ENCODE results near the gene SAMD4B. TPM values are rescaled to one million over a fixed set of nuclear protein-coding genes. Genes with fewer than 3 reads are reported as not detected.
A peak's percentile ranks its signal among the peaks of the same experiment; 100 is the strongest.

SAMD4B gene
- total and polyA plus RNA-seq, 2 experiments from 2014 or later: 54.8 to 61.0 TPM

GRCh38 chr19:39413911-39414608 is 71.8 kb downstream of the SAMD4B start:
- 16% methylated on average over 18 of the region's 18 CpGs for WGBS (ENCODE audit: low lambda C conversion rate, missing lambda C conversion rate)
- no peaks in the 10 kb centered on the region for H3K9me3 ChIP-seq (ENCODE audit: low read depth)
- H3K4me1 ChIP-seq (ENCODE audit: insufficient read depth): peaks cover 18% of the 10 kb centered on the region
- H3K27me3 ChIP-seq: no peaks in the 10 kb centered on the region
- peak overlapping the region; percentile 99 for H3K27ac ChIP-seq
- no peaks in the 10 kb centered on the region for H3K36me3 ChIP-seq (replicated peaks; ENCODE audit: insufficient read depth, low read depth)
- H3K4me2 ChIP-seq: peak overlapping the region; percentile 91
- no peaks in the 10 kb centered on the region for H3K9me2 ChIP-seq (replicated peaks; ENCODE audit: insufficient read depth)
- H3K79me2 ChIP-seq: peaks cover 41% of the 10 kb centered on the region
- H2AFZ ChIP-seq: peak overlapping the region; percentile 45
- H4K20me1 ChIP-seq (ENCODE audit: insufficient read depth, poor library complexity, severe bottlenecking): peaks cover 3% of the 10 kb centered on the region
- DNase-seq (ENCODE audit: low spot score): peak; percentile 44
- TF ChIP-seq EZH2 (IDR thresholded peaks at IDR 0.05; ENCODE audit: borderline replicate concordance): no peak
- TF ChIP-seq, protein P1, sequence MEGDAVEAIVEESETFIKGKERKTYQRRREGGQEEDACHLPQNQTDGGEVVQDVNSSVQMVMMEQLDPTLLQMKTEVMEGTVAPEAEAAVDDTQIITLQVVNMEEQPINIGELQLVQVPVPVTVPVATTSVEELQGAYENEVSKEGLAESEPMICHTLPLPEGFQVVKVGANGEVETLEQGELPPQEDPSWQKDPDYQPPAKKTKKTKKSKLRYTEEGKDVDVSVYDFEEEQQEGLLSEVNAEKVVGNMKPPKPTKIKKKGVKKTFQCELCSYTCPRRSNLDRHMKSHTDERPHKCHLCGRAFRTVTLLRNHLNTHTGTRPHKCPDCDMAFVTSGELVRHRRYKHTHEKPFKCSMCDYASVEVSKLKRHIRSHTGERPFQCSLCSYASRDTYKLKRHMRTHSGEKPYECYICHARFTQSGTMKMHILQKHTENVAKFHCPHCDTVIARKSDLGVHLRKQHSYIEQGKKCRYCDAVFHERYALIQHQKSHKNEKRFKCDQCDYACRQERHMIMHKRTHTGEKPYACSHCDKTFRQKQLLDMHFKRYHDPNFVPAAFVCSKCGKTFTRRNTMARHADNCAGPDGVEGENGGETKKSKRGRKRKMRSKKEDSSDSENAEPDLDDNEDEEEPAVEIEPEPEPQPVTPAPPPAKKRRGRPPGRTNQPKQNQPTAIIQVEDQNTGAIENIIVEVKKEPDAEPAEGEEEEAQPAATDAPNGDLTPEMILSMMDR (IDR thresholded peaks at IDR 0.05; ENCODE audit: poor library complexity): no peak
- no peak for TF ChIP-seq EZH2phosphoT487 (IDR thresholded peaks at IDR 0.05; ENCODE audit: low read depth, severe bottlenecking, unreplicated experiment)
- peak overlapping the region; percentile 59 for H3K4me3 ChIP-seq

DNA sequence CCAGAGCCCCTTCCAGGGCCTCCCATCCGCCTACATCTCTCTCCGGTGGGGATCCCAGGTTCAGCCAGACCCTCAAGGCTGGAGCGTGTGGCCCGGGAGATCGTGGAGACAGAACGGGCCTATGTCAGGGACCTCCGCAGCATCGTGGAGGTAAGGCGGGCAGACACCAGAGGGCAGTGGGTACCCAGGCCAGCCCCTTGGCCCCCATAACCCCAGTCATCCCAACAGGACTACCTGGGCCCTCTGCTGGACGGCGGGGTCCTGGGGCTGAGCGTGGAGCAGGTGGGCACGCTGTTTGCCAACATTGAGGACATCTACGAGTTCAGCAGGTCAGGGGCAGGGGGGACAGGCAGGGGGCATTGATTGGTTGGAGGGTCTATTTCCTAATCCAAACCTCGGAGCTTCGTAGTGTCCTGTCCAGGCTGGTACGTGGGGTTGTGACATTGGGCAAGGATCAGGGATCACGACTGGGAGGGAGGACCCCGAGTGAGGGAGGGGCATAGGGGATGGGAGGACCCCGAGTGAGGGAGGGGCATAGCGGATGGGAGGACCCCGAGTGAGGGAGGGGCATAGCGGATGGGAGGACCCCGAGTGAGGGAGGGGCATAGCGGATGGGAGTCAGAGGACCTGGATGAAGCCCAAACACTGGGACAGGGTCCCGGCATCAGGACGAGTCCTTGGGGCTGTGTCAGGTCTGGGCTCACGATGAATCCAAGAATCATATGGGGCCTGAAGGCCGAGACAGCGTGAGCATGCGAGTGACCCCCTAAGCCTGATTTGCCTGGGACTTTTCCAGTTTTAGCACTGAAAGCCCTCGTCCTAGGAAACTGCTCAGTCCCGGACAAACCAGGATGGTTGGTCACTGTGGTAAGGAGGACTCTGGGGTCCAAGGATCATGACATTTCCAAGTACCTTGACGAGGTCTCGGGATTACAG is 73.2 kb downstream of the SAMD4B start:
- no peaks in the 10 kb centered on the region for H3K36me3 ChIP-seq (replicated peaks; ENCODE audit: insufficient read depth, low read depth)
- peak overlapping the region; percentile 91 for H3K4me2 ChIP-seq
- no peak overlapping the region for H3K4me3 ChIP-seq
- WGBS (ENCODE audit: low lambda C conversion rate, missing lambda C conversion rate): 85% methylated on average over 31 of the region's 35 CpGs
- no peak for TF ChIP-seq EZH2phosphoT487 (IDR thresholded peaks at IDR 0.05; ENCODE audit: low read depth, severe bottlenecking, unreplicated experiment)
- TF ChIP-seq, protein P1 (IDR thresholded peaks at IDR 0.05; ENCODE audit: poor library complexity): no peak
- TF ChIP-seq EZH2 (IDR thresholded peaks at IDR 0.05; ENCODE audit: borderline replicate concordance): no peak
- no peak overlapping the region for H3K27ac ChIP-seq
- peaks cover 3% of the 10 kb centered on the region for H4K20me1 ChIP-seq (ENCODE audit: insufficient read depth, poor library complexity, severe bottlenecking)
- H3K27me3 ChIP-seq: no peaks in the 10 kb centered on the region
- H3K79me2 ChIP-seq: peaks cover 41% of the 10 kb centered on the region
- DNase-seq (ENCODE audit: low spot score): no peak
- H3K9me2 ChIP-seq (replicated peaks; ENCODE audit: insufficient read depth): no peaks in the 10 kb centered on the region
- H2AFZ ChIP-seq: no peak overlapping the region
- H3K9me3 ChIP-seq (ENCODE audit: low read depth): no peaks in the 10 kb centered on the region
- peaks cover 16% of the 10 kb centered on the region for H3K4me1 ChIP-seq (ENCODE audit: insufficient read depth)

- WGBS (ENCODE audit: low lambda C conversion rate, missing lambda C conversion rate): 90% methylated on average over 19 of the region's 27 CpGs
- no peaks in the 10 kb centered on the region for H3K27me3 ChIP-seq
These were observed 74.2 kb downstream of the SAMD4B start for GRCh38 chr19:39416152-39417120.

More at GRCh38 chr19:39416152-39417120, 74.2 kb downstream of the SAMD4B start:
- DNase-seq (ENCODE audit: low spot score): no peak
- Histone ChIP-seq H3K4me2 (no peak overlapping the region), H4K20me1 (ENCODE audit: insufficient read depth, poor library complexity, severe bottlenecking) (peaks cover 3% of the 10 kb centered on the region), H2AFZ (no peak overlapping the region), H3K79me2 (peaks cover 39% of the 10 kb centered on the region), H3K4me1 (ENCODE audit: insufficient read depth) (peaks cover 9% of the 10 kb centered on the region), H3K4me3 (no peak overlapping the region), H3K9me2 (replicated peaks; ENCODE audit: insufficient read depth) (no peaks in the 10 kb centered on the region), H3K9me3 (ENCODE audit: low read depth) (no peaks in the 10 kb centered on the region), H3K36me3 (replicated peaks; ENCODE audit: insufficient read depth, low read depth) (no peaks in the 10 kb centered on the region), H3K27ac (no peak overlapping the region)
- TF ChIP-seq EZH2 (IDR thresholded peaks at IDR 0.05; ENCODE audit: borderline replicate concordance): no peak
- TF ChIP-seq, protein P1 (IDR thresholded peaks at IDR 0.05; ENCODE audit: poor library complexity): no peak
- TF ChIP-seq EZH2phosphoT487 (IDR thresholded peaks at IDR 0.05; ENCODE audit: low read depth, severe bottlenecking, unreplicated experiment): no peak

All from hepatocyte (in vitro differentiated cells).